Activated T-cell treated with anti-CD3 and anti-CD28 coated beads, Interleukin-2, amount 50 U/mL, for 48 hours (primary cell): ENCODE data around the gene TGFB2.

Experiments
- DNase-seq, 2 experiments: peaks; one replicate each; pipeline ENCODE4 v3.0.0-alpha.2; 2020

TGFB2 gene

DNA sequence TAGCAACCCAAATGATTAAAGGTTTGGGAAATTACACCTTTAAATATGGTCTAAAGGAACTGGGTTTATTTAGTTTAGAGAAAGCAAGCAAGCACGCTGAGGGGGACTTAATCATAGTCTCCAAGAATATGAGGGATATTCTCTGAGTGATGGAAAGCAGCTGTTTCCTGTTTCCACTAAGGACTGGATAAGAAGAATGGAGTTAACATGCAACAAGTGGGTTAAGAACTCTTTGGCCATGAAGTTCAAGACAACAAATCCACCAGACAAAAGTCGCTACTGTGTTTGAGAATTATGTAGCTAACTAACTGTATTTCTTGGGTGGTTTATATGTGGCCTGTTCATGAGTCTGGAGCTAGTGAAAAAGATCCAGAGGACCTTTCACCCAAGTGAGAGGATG is 85.7 kb downstream of the TGFB2 start:
- no peak for DNase-seq

DNA sequence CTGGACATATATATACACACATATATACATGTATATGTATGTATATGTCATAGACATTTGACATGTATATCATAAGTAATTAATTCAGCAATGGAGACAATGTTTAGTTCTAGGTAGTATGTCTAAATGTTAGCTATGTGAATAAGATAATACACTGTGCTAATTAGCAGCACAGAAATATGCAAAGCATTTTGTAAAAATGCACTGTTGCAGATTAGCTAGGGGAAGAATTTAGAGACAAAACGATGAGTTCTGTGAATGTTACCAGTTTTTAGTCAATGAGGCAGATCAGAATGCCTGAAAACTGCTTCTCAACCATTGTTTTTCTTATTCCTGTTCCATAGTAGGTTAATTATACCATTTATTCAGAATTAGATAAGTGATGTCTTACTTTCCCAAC is 86.3 kb downstream of the TGFB2 start:
- DNase-seq: no peak

- no peak for DNase-seq
These were observed 88.6 kb downstream of the TGFB2 start for GRCh38 chr1:218433744-218434143.

DNA sequence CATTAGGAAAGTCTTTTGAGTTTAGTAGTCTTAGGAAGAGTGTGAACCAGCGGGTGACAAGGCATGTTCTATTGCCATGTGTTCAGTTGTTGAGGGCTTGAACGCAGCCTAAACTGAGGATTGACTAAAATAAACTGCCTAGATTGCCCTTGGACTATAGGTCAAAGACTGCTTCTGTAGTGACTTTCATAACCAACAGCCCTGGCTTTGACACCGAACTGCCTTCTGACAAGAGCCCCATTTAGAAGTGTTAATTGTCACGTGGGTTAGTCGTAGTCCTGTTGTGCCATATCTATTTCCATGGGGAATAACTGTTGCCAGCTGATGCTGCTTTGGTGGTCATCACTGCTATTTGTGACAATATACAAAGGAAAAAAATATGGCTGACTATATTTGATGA is 90.4 kb downstream of the TGFB2 start:
- no peak for DNase-seq

GRCh38 chr1:218436346-218436745 is 91.2 kb downstream of the TGFB2 start:
- DNase-seq: no peak

- no peak for DNase-seq
These were observed 91.9 kb downstream of the TGFB2 start for GRCh38 chr1:218436997-218437396.

- DNase-seq: no peak
These were observed 94.6 kb downstream of the TGFB2 start for GRCh38 chr1:218439541-218440295.

DNA sequence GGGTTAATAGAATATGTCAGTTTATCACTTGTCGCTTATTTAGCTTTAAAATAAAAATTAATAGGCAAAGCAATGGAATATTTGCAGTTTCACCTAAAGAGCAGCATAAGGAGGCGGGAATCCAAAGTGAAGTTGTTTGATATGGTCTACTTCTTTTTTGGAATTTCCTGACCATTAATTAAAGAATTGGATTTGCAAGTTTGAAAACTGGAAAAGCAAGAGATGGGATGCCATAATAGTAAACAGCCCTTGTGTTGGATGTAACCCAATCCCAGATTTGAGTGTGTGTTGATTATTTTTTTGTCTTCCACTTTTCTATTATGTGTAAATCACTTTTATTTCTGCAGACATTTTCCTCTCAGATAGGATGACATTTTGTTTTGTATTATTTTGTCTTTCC is 98.1 kb downstream of the TGFB2 start:
- no peak for DNase-seq

DNA sequence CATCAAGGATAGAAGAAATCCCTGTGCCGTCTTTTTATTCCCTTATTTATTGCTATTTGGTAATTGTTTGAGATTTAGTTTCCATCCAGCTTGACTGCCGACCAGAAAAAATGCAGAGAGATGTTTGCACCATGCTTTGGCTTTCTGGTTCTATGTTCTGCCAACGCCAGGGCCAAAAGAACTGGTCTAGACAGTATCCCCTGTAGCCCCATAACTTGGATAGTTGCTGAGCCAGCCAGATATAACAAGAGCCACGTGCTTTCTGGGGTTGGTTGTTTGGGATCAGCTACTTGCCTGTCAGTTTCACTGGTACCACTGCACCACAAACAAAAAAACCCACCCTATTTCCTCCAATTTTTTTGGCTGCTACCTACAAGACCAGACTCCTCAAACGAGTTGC is 99.0 kb downstream of the TGFB2 start:
- no peak for DNase-seq

GRCh38 chr1:218444588-218444987 is 99.5 kb downstream of the TGFB2 start:
- DNase-seq: no peak

DNA sequence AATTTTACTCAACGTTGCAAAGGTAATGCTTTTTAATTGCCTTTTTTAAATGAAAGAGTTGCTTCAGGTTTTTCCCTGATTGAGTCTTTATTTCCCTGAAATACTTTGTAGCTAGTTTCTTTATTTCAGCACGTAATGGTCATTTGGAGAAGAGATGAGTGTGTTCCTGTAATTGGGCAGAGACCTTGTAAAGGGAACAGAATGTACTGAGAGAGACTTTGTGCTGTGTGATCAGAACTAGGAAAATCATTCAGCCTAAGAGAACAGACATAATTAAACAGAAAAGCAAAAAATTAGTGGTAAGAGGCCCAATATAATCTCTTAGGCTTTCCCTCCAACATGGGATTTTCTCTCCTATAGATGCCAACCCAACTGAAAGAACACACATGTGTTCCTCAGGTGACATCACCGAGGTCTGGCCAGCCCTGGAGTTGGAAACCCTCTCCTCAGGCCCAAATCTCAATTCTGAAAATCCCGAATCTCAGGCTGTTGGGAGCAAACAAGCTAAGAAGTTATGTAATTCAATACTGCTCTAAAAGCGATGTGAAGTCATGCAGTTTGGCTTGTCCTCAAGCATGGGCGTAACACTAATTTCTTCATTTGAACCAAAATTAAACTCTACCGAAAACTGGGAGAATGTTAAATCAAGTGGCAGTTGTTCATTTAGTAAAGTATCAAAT is 102.0 kb downstream of the TGFB2 start:
- no peak for DNase-seq

GRCh38 chr1:218451415-218451814 is 106.3 kb downstream of the TGFB2 start:
- no peak for DNase-seq

DNA sequence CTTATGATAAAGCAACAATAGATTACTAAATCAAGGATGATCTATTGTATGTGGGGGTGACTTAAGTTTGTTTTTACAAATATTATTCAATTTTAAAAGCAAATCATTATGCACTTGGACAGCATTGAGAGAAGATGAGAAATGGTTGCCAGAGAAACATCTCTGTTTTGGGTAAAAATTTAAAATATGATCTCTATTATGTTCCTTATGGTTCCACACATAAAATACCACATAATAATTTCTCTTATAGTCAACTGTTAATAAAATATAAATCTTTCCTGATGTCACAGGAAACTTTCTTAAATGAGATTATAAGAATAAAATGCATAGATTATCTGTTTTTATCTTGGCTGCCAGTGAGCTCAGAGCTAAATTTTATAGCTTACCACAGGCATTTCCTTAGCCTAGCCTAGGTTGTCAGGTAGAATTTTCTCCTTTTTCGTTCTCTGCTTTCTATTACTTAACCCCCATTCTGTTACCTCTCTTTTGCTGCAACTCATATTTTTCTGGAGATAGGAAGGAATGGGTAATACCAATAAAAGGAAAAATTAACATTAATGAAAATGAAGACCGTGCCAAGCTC is 109.7 kb downstream of the TGFB2 start:
- no peak for DNase-seq

GRCh38 chr1:218456444-218456843 is 111.3 kb downstream of the TGFB2 start:
- no peak for DNase-seq

- no peak for DNase-seq
These were observed 114.3 kb downstream of the TGFB2 start for GRCh38 chr1:218459450-218459849.

- DNase-seq: no peak
These were observed 115.0 kb downstream of the TGFB2 start for GRCh38 chr1:218459878-218460711.

GRCh38 chr1:218461351-218461750 is 116.2 kb downstream of the TGFB2 start:
- DNase-seq: no peak

- DNase-seq: no peak
These were observed 117.0 kb downstream of the TGFB2 start for GRCh38 chr1:218462116-218462515.

DNA sequence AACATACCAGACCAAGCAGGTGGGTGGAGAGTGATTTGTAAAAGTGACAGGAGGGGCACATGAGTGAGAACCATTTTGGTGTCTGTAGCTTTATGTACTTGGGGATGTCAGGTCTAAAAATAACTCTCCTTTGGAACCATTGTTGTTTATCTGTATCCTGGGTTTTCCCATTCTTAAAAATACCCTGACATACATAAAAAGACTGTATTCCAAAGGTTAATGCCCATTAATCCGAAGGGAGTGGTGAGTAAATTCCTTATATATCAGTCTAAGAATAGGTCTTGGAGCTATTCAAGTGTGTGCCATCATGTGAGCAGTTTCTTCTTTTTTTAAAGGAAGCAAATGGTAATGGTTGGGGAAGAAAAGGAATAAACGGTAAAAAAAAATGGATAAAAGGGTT is 117.5 kb downstream of the TGFB2 start:
- no peak for DNase-seq

- DNase-seq: no peak
These were observed 118.3 kb downstream of the TGFB2 start for GRCh38 chr1:218463194-218464156.

DNA sequence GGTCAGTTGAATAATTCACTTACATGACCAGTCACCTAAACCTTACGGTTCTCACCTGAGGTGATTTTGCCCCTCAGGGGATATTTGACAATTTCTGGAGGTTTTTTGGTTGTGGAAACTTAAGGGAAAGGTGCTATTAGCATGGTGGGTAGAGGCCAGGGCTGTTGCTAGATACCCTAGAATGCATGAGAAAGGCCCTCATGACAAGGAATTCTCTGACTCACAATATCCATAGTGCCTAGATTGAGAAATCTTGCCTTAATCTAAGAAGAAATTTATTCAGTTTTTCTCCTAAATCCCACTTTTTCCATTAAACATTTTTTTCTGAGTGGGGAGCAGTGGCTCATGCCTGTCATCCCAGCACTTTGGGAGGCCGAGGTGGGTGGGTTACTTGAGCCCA is 119.7 kb downstream of the TGFB2 start:
- no peak for DNase-seq

DNA sequence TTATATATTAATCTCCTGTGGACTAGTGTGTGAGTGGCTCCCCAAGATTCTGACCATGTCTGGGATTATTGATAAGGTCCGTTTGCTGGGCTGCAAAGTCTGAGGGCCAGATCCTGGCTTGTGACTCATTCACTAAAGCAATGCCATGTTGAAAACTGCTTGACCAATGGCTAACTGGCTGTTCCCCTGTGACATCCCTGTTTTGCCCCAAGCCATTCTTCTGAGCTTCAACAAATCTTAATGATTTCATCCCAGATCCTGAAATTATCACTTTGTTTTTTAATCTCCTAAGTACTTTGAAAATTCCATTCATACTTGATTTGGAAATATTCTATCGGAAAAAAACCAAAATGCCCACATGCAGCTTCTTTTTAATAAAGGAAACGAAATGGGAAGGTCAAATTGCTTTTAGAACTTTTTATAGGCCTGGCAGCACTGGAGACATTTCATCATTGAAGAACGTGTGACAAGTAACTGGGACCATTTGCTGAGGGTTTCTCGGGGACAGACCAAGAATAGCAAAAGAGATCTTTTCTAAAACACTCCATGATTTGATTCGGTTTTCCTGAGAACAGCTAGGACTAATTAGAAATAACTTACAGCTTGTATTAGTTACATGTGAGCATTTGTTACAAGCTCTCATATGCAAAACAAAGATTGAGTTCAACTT is 121.3 kb downstream of the TGFB2 start:
- no peak for DNase-seq
